ENCODE results near the gene VWA8.
"Not testable (repeated sequence)": the region's sequence is repeated elsewhere in the genome, so short reads cannot be mapped to it uniquely, and the experiment has no call there.

The VWA8 gene

DNA sequence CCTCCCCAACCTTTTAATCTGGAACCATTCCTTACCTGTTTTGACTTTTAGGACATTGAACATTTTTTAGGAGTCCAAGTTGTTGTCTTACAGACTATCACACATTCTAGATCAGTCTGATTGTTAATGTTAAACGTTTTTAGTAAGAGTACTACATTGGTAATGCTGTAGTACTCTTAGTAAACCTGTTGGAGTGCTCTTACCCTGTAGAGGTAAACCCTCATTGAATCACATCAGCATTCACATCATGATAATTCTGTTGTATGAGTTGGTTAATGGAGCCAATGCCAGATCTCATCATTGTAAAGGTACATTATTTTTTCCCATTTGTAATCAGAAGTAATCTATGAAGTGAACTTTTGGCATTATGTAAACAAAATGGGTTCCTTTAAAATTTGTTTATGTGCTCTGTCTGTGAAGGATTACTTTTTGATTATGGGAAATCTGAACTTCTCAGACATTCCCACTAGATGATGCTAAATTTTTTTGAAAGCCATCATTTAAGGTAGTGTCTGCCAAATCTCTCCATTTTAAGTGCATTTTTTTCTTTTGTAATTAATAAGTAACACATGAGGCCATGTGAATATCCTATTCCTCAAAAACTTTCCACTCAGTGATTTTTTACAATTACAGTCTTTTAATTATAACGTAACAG, 55.2 kb downstream of the VWA8 start:
- Histone ChIP-seq H3K9ac (ENCODE audit: low read depth, low read length) (no peak overlapping the region), H3K9me3 (ENCODE audit: control insufficient read depth, insufficient read depth, low read length) (no peaks in the 10 kb centered on the region)

DNA sequence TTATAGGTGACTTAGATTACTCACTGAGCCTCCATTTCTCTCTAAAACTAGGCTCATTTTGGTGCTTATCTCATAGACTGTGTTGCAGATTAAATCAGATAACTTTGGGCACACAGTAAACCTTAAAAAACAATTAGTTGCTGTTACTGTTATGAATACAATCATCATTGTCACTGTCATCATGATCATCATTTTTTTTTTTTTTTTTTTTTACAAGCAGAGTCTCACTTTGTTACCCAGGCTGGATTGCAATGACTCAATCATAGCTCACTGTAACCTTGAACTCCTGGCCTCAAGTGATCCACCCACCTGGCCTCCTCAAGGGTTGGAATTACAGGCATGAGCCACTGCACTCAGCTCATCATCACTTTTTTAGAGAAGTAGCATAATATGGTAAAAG, 60.0 kb downstream of the VWA8 start:
- Histone ChIP-seq H3K27me3 (ENCODE audit: control insufficient read depth, insufficient read depth, low read length) (no peaks in the 10 kb centered on the region), H3K9ac (ENCODE audit: low read depth, low read length) (no peak overlapping the region), H3K9me3 (ENCODE audit: control insufficient read depth, insufficient read depth, low read length) (no peaks in the 10 kb centered on the region), H3K4me1 (ENCODE audit: control insufficient read depth, insufficient read depth, low read length) (no peaks in the 10 kb centered on the region), H3K4me3 (ENCODE audit: low read depth, low read length) (no peak overlapping the region), H3K27ac (ENCODE audit: low read depth, low read length) (no peak overlapping the region), H3K36me3 (ENCODE audit: control insufficient read depth, insufficient read depth, low read length) (no peaks in the 10 kb centered on the region)

More for the DNA sequence above, 55.2 kb downstream of the VWA8 start:
- Histone ChIP-seq H3K27me3 (ENCODE audit: control insufficient read depth, insufficient read depth, low read length) (no peaks in the 10 kb centered on the region), H3K36me3 (ENCODE audit: control insufficient read depth, insufficient read depth, low read length) (peaks cover 17% of the 10 kb centered on the region), H3K27ac (ENCODE audit: low read depth, low read length) (no peak overlapping the region), H3K4me1 (ENCODE audit: control insufficient read depth, insufficient read depth, low read length) (no peaks in the 10 kb centered on the region), H3K4me3 (ENCODE audit: low read depth, low read length) (no peak overlapping the region)

DNA sequence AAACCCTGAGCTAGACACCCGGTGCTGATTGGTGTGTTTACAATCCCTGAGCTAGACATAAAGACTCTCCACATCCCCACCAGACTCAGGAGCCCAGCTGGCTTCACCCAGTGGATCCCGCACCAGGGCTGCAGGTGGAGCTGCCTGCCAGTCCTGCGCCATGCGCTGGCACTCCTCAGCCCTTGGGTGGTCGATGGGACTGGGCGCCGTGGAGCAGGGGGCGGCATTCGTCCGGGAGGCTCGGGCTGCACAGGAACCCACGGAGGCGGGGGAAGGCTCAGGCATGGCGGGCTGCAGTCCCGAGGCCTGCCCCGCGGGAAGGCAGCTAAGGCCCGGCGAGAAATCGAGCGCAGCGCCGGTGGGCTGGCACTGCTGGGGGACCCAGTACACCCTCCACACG, 62.5 kb downstream of the VWA8 start:
- H3K27me3 ChIP-seq (ENCODE audit: control insufficient read depth, insufficient read depth, low read length); H3K27ac ChIP-seq (ENCODE audit: low read depth, low read length); H3K4me1 ChIP-seq (ENCODE audit: control insufficient read depth, insufficient read depth, low read length); H3K4me3 ChIP-seq (ENCODE audit: low read depth, low read length); H3K36me3 ChIP-seq (ENCODE audit: control insufficient read depth, insufficient read depth, low read length); H3K9me3 ChIP-seq (ENCODE audit: control insufficient read depth, insufficient read depth, low read length); H3K9ac ChIP-seq (ENCODE audit: low read depth, low read length): not testable (repeated sequence)

DNA sequence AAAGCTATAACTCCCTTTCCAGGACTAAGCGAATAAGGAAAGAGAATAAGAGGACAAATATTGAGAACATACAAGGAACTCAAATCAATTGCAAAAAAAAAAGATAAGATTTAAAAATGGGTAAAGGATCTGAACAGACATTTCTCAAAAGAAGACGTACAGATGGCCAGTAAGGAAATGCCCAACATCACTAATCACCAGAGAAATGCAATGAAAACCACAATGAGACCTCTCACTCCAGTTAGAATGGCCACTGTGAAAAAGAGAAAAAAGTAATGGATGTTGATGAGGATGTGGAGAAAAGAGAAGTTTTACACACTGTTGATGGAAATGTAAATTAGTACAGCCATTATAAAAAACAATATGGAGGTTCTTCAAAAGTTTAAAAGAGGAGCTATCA, 63.8 kb downstream of the VWA8 start:
- no peak overlapping the region for H3K27ac ChIP-seq (ENCODE audit: low read depth, low read length)
- no peak overlapping the region for H3K9ac ChIP-seq (ENCODE audit: low read depth, low read length)
- no peak overlapping the region for H3K4me3 ChIP-seq (ENCODE audit: low read depth, low read length)
- no peaks in the 10 kb centered on the region for H3K36me3 ChIP-seq (ENCODE audit: control insufficient read depth, insufficient read depth, low read length)
- no peaks in the 10 kb centered on the region for H3K27me3 ChIP-seq (ENCODE audit: control insufficient read depth, insufficient read depth, low read length)
- H3K4me1 ChIP-seq (ENCODE audit: control insufficient read depth, insufficient read depth, low read length), result no peaks in the 10 kb centered on the region
- no peaks in the 10 kb centered on the region for H3K9me3 ChIP-seq (ENCODE audit: control insufficient read depth, insufficient read depth, low read length)

DNA sequence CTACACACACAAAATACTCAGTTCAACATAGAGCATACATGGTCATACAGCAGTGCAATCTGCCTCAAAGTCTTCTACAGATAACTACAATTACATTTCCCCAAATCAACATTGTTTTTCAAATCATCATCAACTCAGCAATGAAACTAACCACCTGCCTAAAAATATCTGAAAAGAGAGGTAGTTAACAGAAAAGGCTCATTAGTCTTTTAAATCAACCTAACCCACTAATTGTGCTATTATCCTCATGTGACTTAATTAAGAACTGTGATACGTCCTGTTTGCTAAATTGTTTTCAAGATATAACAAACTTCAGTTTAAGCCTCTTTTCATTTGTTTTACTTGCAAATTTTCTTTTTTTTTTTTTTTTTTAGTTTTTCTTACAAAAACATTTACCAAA, 65.4 kb downstream of the VWA8 start:
- H3K9ac ChIP-seq (ENCODE audit: low read depth, low read length), result no peak overlapping the region
- no peaks in the 10 kb centered on the region for H3K27me3 ChIP-seq (ENCODE audit: control insufficient read depth, insufficient read depth, low read length)
- peaks cover 3% of the 10 kb centered on the region; the same call in 1 of the 2 replicates for H3K36me3 ChIP-seq (ENCODE audit: control insufficient read depth, insufficient read depth, low read length)
- H3K27ac ChIP-seq (ENCODE audit: low read depth, low read length), result no peak overlapping the region
- H3K4me1 ChIP-seq (ENCODE audit: control insufficient read depth, insufficient read depth, low read length), result no peaks in the 10 kb centered on the region
- no peaks in the 10 kb centered on the region for H3K9me3 ChIP-seq (ENCODE audit: control insufficient read depth, insufficient read depth, low read length)
- no peak overlapping the region for H3K4me3 ChIP-seq (ENCODE audit: low read depth, low read length)

DNA sequence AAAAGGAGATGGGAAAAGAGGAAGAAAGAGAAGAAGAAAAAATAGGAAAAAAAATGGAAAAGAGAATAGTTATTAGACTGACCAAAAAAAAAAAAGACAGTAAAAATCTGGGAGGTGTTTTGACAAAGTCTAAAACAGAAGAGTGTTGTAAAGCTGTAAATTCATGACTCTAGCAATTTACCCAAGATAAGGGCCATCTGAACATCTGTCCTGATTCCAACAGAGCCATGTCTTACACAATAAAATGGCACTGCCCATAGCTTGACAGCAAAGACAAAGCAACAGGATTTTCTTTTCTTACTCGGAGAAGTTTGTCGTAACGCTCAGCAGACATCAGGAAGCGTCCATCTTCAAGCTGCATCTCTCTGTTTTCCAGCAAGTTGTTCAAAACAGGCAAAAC, 69.8 kb downstream of the VWA8 start:
- Histone ChIP-seq H3K9me3 (ENCODE audit: control insufficient read depth, insufficient read depth, low read length) (no peaks in the 10 kb centered on the region), H3K27me3 (ENCODE audit: control insufficient read depth, insufficient read depth, low read length) (no peaks in the 10 kb centered on the region), H3K4me1 (ENCODE audit: control insufficient read depth, insufficient read depth, low read length) (no peaks in the 10 kb centered on the region), H3K4me3 (ENCODE audit: low read depth, low read length) (no peak overlapping the region), H3K27ac (ENCODE audit: low read depth, low read length) (no peak overlapping the region), H3K9ac (ENCODE audit: low read depth, low read length) (no peak overlapping the region), H3K36me3 (ENCODE audit: control insufficient read depth, insufficient read depth, low read length) (peaks cover 11% of the 10 kb centered on the region; the same call in 1 of the 2 replicates)

DNA sequence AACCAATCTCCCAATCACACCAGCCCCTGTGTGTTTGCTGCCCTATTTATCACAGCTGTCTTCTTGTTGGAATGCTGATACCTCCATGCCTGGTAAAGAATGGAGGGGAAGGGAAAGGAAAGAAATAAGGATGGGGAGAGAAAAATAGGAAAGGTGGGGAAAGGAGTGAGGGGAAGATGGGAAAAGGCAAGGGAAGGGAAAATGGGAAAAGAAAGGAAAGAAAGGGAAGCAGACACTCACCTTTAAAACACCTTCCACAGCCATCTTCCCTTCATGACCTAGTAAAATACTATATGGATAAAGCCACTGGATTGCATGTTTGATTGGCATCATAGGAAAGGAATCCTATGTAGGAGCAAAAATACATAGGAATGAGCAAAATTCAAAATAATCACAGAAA, 77.8 kb downstream of the VWA8 start:
- Histone ChIP-seq H3K9me3 (ENCODE audit: control insufficient read depth, insufficient read depth, low read length) (no peaks in the 10 kb centered on the region; the same call in 1 of the 2 replicates), H3K9ac (ENCODE audit: low read depth, low read length) (no peak overlapping the region), H3K27ac (ENCODE audit: low read depth, low read length) (no peak overlapping the region), H3K27me3 (ENCODE audit: control insufficient read depth, insufficient read depth, low read length) (no peaks in the 10 kb centered on the region), H3K36me3 (ENCODE audit: control insufficient read depth, insufficient read depth, low read length) (peaks cover 29% of the 10 kb centered on the region), H3K4me1 (ENCODE audit: control insufficient read depth, insufficient read depth, low read length) (no peaks in the 10 kb centered on the region), H3K4me3 (ENCODE audit: low read depth, low read length) (no peak overlapping the region)

DNA sequence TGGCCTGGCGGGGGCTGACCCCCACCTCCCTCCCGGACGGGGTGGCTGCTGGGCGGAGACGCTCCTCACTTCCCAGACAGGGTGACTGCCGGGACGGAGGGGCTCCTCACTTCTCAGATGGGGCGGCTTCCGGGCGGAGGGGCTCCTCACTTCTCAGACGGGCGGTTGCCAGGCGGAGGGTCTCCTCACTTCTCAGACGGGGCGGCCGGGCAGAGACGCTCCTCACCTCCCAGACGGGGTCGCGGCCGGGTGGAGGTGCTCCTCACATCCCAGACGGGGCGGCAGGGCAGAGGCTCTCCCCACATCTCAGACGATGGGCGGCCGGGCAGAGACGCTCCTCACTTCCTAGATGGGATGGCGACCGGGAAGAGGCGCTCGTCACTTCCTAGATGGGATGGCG, 79.0 kb downstream of the VWA8 start:
- H3K4me1 ChIP-seq (ENCODE audit: control insufficient read depth, insufficient read depth, low read length); H3K9ac ChIP-seq (ENCODE audit: low read depth, low read length); H3K4me3 ChIP-seq (ENCODE audit: low read depth, low read length); H3K27me3 ChIP-seq (ENCODE audit: control insufficient read depth, insufficient read depth, low read length); H3K9me3 ChIP-seq (ENCODE audit: control insufficient read depth, insufficient read depth, low read length); H3K27ac ChIP-seq (ENCODE audit: low read depth, low read length): not testable (repeated sequence)
- H3K36me3 ChIP-seq (ENCODE audit: control insufficient read depth, insufficient read depth, low read length), result peaks cover 29% of the 10 kb centered on the region

DNA sequence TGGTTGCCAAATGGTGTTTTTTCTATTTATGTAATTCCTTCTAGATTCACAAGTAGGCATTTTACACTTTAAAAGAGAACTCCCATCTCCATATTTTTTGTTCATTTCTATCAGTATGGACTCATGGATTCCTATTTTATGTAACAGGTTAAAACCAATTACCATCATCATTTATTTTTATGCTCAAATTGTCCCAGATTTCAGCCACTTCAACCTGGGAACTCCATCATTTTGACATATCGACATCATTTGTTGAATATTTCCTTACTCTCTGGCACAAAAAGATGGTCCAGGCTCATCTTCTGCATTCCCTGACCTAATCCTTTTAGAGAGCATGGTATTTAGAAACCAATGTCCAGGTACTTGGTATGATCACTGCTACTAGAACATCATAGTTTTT, 79.9 kb downstream of the VWA8 start:
- no peaks in the 10 kb centered on the region for H3K4me1 ChIP-seq (ENCODE audit: control insufficient read depth, insufficient read depth, low read length)
- no peaks in the 10 kb centered on the region for H3K27me3 ChIP-seq (ENCODE audit: control insufficient read depth, insufficient read depth, low read length)
- H3K27ac ChIP-seq (ENCODE audit: low read depth, low read length), result no peak overlapping the region
- no peak overlapping the region for H3K4me3 ChIP-seq (ENCODE audit: low read depth, low read length)
- peaks cover 29% of the 10 kb centered on the region for H3K36me3 ChIP-seq (ENCODE audit: control insufficient read depth, insufficient read depth, low read length)
- H3K9ac ChIP-seq (ENCODE audit: low read depth, low read length), result no peak overlapping the region
- H3K9me3 ChIP-seq (ENCODE audit: control insufficient read depth, insufficient read depth, low read length), result no peaks in the 10 kb centered on the region; the same call in 1 of the 2 replicates

DNA sequence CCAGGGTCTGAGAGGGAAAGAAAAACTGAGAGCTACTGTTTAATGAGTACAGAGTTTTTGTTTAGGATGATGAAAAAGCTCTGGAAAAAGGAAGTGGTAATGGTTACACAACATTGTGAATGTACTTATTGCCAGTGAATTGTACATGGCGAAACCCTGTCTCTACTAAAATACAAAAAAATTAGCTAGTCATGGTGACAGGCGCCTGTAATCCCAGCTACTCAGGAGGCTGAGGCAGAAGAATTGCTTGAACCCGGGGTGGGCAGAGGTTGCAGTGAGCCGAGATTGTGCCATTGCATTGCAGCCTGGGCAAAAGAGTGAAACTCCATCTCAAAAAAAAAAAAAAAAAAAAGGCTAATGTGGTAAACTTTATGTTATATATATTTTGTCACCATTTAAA, 96.3 kb downstream of the VWA8 start:
- no peak overlapping the region for H3K9ac ChIP-seq (ENCODE audit: low read depth, low read length)
- H3K4me1 ChIP-seq (ENCODE audit: control insufficient read depth, insufficient read depth, low read length), result no peaks in the 10 kb centered on the region
- H3K9me3 ChIP-seq (ENCODE audit: control insufficient read depth, insufficient read depth, low read length), result no peaks in the 10 kb centered on the region
- peaks cover 30% of the 10 kb centered on the region for H3K36me3 ChIP-seq (ENCODE audit: control insufficient read depth, insufficient read depth, low read length)
- H3K27me3 ChIP-seq (ENCODE audit: control insufficient read depth, insufficient read depth, low read length), result no peaks in the 10 kb centered on the region
- no peak overlapping the region for H3K4me3 ChIP-seq (ENCODE audit: low read depth, low read length)
- no peak overlapping the region for H3K27ac ChIP-seq (ENCODE audit: low read depth, low read length)

DNA sequence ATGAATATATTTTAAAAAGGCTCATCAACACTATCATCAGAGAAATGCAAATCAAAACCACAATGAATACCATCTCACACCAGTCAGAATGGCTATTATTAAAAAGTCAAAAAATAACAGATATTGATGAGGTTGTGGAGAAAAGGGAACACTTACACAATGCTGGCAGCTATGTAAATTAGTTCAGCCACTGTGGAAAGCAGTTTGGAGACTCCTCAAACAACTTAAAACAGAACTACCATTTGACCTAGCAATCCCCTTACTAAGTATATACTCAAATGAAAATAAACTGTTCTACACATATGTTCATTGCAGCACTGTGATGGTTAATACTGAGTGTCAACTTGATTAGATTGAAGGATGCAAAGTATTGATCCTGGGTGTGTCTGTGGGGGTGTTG, 98.2 kb downstream of the VWA8 start:
- not testable (repeated sequence) for H3K4me3 ChIP-seq (ENCODE audit: low read depth, low read length); H3K27me3 ChIP-seq (ENCODE audit: control insufficient read depth, insufficient read depth, low read length); H3K9ac ChIP-seq (ENCODE audit: low read depth, low read length); H3K9me3 ChIP-seq (ENCODE audit: control insufficient read depth, insufficient read depth, low read length); H3K4me1 ChIP-seq (ENCODE audit: control insufficient read depth, insufficient read depth, low read length); H3K27ac ChIP-seq (ENCODE audit: low read depth, low read length)
- peaks cover 29% of the 10 kb centered on the region for H3K36me3 ChIP-seq (ENCODE audit: control insufficient read depth, insufficient read depth, low read length)

DNA sequence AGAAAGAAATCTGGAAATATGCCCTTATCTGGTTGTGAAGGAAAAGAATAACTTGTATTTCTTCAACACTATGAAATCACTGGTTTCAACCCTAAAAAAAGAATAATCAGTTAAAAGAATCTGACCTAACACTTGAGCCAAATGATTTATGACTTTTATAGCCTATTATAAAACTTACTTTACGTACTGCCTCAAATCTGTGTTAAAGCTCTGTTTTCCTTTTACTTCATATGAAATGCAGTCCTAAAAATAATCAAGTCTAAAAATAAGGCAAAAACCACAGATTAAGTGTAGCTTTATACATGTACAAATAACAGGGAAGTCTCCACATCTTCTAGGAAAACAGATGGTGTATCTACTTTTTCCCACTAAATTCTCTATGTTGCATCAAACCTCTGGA, 101.3 kb downstream of the VWA8 start:
- no peak overlapping the region for H3K4me3 ChIP-seq (ENCODE audit: low read depth, low read length)
- H3K36me3 ChIP-seq (ENCODE audit: control insufficient read depth, insufficient read depth, low read length), result peaks cover 18% of the 10 kb centered on the region
- no peaks in the 10 kb centered on the region for H3K9me3 ChIP-seq (ENCODE audit: control insufficient read depth, insufficient read depth, low read length)
- H3K4me1 ChIP-seq (ENCODE audit: control insufficient read depth, insufficient read depth, low read length), result no peaks in the 10 kb centered on the region
- no peak overlapping the region for H3K9ac ChIP-seq (ENCODE audit: low read depth, low read length)
- H3K27me3 ChIP-seq (ENCODE audit: control insufficient read depth, insufficient read depth, low read length), result no peaks in the 10 kb centered on the region
- H3K27ac ChIP-seq (ENCODE audit: low read depth, low read length), result no peak overlapping the region

All from HUES48 (cell line).